ENCODE data around the gene NHS. TPM values are rescaled to one million over a fixed set of nuclear protein-coding genes. Genes with fewer than 3 reads are reported as not detected.
"Not testable (repeated sequence)": the region's sequence is repeated elsewhere in the genome, so short reads cannot be mapped to it uniquely, and the experiment has no call there.

NHS gene
- total RNA-seq, 1 experiment from 2014 or later, result 2.2 TPM

GRCh38 chrX:17442898-17443297 lies 67.9 kb downstream of the NHS start:
- no TSS peak for BruUV-seq (replicated peaks)
- TF ChIP-seq, protein P1, sequence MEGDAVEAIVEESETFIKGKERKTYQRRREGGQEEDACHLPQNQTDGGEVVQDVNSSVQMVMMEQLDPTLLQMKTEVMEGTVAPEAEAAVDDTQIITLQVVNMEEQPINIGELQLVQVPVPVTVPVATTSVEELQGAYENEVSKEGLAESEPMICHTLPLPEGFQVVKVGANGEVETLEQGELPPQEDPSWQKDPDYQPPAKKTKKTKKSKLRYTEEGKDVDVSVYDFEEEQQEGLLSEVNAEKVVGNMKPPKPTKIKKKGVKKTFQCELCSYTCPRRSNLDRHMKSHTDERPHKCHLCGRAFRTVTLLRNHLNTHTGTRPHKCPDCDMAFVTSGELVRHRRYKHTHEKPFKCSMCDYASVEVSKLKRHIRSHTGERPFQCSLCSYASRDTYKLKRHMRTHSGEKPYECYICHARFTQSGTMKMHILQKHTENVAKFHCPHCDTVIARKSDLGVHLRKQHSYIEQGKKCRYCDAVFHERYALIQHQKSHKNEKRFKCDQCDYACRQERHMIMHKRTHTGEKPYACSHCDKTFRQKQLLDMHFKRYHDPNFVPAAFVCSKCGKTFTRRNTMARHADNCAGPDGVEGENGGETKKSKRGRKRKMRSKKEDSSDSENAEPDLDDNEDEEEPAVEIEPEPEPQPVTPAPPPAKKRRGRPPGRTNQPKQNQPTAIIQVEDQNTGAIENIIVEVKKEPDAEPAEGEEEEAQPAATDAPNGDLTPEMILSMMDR (IDR thresholded peaks at IDR 0.05; ENCODE audit: insufficient read depth in 1 of 2, low read depth in 1 of 2, low read length in 1 of 2, severe bottlenecking in 1 of 2, unreplicated experiment in 1 of 2), result no peak
- Mint-ChIP-seq H3K27ac (ENCODE audit: unreplicated experiment) (no peak overlapping the region), H3K36me3 (ENCODE audit: insufficient read depth, unreplicated experiment) (peaks cover 5% of the 10 kb centered on the region), H3K9me3 (ENCODE audit: unreplicated experiment) (no peaks in the 10 kb centered on the region), H3K4me1 (ENCODE audit: low read depth, unreplicated experiment) (peaks cover 13% of the 10 kb centered on the region), H3K4me3 (ENCODE audit: unreplicated experiment) (no peak overlapping the region), H3K27me3 (ENCODE audit: insufficient read depth, unreplicated experiment) (no peaks in the 10 kb centered on the region)
- CTCF ChIA-PET, result no interaction called here
- Histone ChIP-seq H3K4me1 (0 out of 2 replicates have a peak, but pooled peaks cover 4% of the 10 kb centered on the region), H3K9me3 (no peaks in the 10 kb centered on the region), H3K27me3 (replicated peaks; ENCODE audit: control insufficient read depth, insufficient read depth, low read length) (no peaks in the 10 kb centered on the region), H3K36me3 (ENCODE audit: control insufficient read depth, insufficient read depth, low read length) (no peaks in the 10 kb centered on the region), H3K4me3 (ENCODE audit: low read depth, low read length) (no peak overlapping the region)
- intact Hi-C loops (cut with micrococcal nuclease; ENCODE audit: unreplicated experiment), result loop anchor here (10.0 kb wide), 1 partner anchor 52 kb away; no protein-coding TSS in a partner anchor
- no peak for DNase-seq
- POLR2A ChIA-PET, result no interaction called here

DNA sequence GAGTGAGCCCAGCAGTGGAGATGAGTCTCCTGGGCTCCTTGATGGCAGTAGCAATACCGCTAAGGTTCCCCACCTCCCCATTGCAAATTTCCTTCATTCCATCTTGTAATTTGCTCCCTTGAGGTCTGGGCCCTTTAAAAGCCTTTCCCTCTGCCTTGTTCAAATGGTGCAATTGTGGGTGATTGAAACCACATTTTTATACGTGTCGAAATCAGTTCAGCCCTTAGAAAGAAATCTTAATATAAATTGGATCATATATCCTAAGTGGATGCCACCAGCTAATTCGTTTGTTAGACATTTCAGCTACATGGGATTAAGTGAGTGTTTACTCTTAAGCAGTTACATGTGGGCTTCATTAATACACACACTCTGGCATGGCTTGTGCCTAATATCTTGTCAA lies 68.6 kb downstream of the NHS start:
- POLR2A ChIA-PET, result no interaction called here
- Histone ChIP-seq H3K9me3 (no peaks in the 10 kb centered on the region), H3K36me3 (ENCODE audit: control insufficient read depth, insufficient read depth, low read length) (no peaks in the 10 kb centered on the region), H3K27me3 (replicated peaks; ENCODE audit: control insufficient read depth, insufficient read depth, low read length) (no peaks in the 10 kb centered on the region), H3K4me1 (peaks cover 4% of the 10 kb centered on the region; the same call in 1 of the 2 replicates), H3K4me3 (ENCODE audit: low read depth, low read length) (no peak overlapping the region)
- no TSS peak for BruUV-seq (replicated peaks)
- intact Hi-C loops (cut with micrococcal nuclease; ENCODE audit: unreplicated experiment), result loop anchor here (10.0 kb wide), 1 partner anchor 51 kb away; no protein-coding TSS in a partner anchor
- H3K4me3 Mint-ChIP-seq (ENCODE audit: unreplicated experiment), result no peak overlapping the region
- TF ChIP-seq, protein P1 (IDR thresholded peaks at IDR 0.05; ENCODE audit: insufficient read depth in 1 of 2, low read depth in 1 of 2, low read length in 1 of 2, severe bottlenecking in 1 of 2, unreplicated experiment in 1 of 2), result no peak
- CTCF ChIA-PET, result no interaction called here
- H3K4me1 Mint-ChIP-seq (ENCODE audit: low read depth, unreplicated experiment), result peaks cover 14% of the 10 kb centered on the region
- no peaks in the 10 kb centered on the region for H3K27me3 Mint-ChIP-seq (ENCODE audit: insufficient read depth, unreplicated experiment)
- DNase-seq, result no peak
- H3K9me3 Mint-ChIP-seq (ENCODE audit: unreplicated experiment), result no peaks in the 10 kb centered on the region
- peaks cover 5% of the 10 kb centered on the region for H3K36me3 Mint-ChIP-seq (ENCODE audit: insufficient read depth, unreplicated experiment)
- H3K27ac Mint-ChIP-seq (ENCODE audit: unreplicated experiment), result no peak overlapping the region

DNA sequence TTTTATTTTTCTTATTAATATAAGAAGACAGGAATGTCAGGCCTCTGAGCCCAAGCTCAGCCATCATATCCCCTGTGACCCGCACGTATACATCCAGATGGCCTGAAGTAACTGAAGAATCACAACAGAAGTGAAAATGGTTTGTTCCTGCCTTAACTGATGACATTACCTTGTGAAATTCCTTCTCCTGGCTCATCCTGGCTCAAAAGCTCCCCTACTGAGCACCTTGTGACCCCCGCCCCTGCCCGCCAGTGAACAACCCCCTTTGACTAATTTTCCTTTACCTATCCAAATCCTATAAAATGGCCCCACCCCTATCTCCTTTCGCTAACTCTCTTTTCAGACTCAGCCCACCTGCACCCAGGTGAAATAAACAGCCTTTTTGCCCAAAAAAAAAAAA lies 71.3 kb downstream of the NHS start:
- POLR2A ChIA-PET; H3K27ac Mint-ChIP-seq (ENCODE audit: unreplicated experiment); H3K36me3 ChIP-seq (ENCODE audit: control insufficient read depth, insufficient read depth, low read length); BruUV-seq (replicated peaks); H3K9me3 Mint-ChIP-seq (ENCODE audit: unreplicated experiment); H3K4me1 ChIP-seq; H3K9me3 ChIP-seq; H3K4me3 ChIP-seq (ENCODE audit: low read depth, low read length); H3K4me3 Mint-ChIP-seq (ENCODE audit: unreplicated experiment); H3K27me3 Mint-ChIP-seq (ENCODE audit: insufficient read depth, unreplicated experiment); H3K27me3 ChIP-seq (replicated peaks; ENCODE audit: control insufficient read depth, insufficient read depth, low read length); DNase-seq; CTCF ChIA-PET; H3K36me3 Mint-ChIP-seq (ENCODE audit: insufficient read depth, unreplicated experiment): not testable (repeated sequence)
- intact Hi-C loops (cut with micrococcal nuclease; ENCODE audit: unreplicated experiment), result loop anchor here (10.0 kb wide), 1 partner anchor 49 kb away; no protein-coding TSS in a partner anchor
- peaks cover 14% of the 10 kb centered on the region for H3K4me1 Mint-ChIP-seq (ENCODE audit: low read depth, unreplicated experiment)

GRCh38 chrX:17448188-17448587 lies 73.2 kb downstream of the NHS start:
- POLR2A ChIA-PET, result no interaction called here
- DNase-seq, result no peak
- H3K27me3 ChIP-seq (replicated peaks; ENCODE audit: control insufficient read depth, insufficient read depth, low read length), result no peaks in the 10 kb centered on the region

More at GRCh38 chrX:17448188-17448587, 73.2 kb downstream of the NHS start:
- Mint-ChIP-seq H3K4me3 (ENCODE audit: unreplicated experiment) (no peak overlapping the region), H3K27me3 (ENCODE audit: insufficient read depth, unreplicated experiment) (no peaks in the 10 kb centered on the region), H3K9me3 (ENCODE audit: unreplicated experiment) (no peaks in the 10 kb centered on the region), H3K27ac (ENCODE audit: unreplicated experiment) (no peak overlapping the region), H3K4me1 (ENCODE audit: low read depth, unreplicated experiment) (peaks cover 14% of the 10 kb centered on the region), H3K36me3 (ENCODE audit: insufficient read depth, unreplicated experiment) (peaks cover 5% of the 10 kb centered on the region)
- intact Hi-C loops (cut with micrococcal nuclease; ENCODE audit: unreplicated experiment), result loop anchor here (10.0 kb wide), 1 partner anchor 47 kb away; no protein-coding TSS in a partner anchor
- CTCF ChIA-PET, result no interaction called here
- TF ChIP-seq, protein P1 (IDR thresholded peaks at IDR 0.05; ENCODE audit: insufficient read depth in 1 of 2, low read depth in 1 of 2, low read length in 1 of 2, severe bottlenecking in 1 of 2, unreplicated experiment in 1 of 2), result no peak
- Histone ChIP-seq H3K36me3 (ENCODE audit: control insufficient read depth, insufficient read depth, low read length) (no peaks in the 10 kb centered on the region), H3K4me3 (ENCODE audit: low read depth, low read length) (no peak overlapping the region), H3K4me1 (peaks cover 4% of the 10 kb centered on the region; the same call in 1 of the 2 replicates), H3K9me3 (no peaks in the 10 kb centered on the region)
- BruUV-seq (replicated peaks), result no TSS peak

All from Caco-2 (cell line).